PC-9 (cell line): ENCODE results near the gene CARD11. TPM values are rescaled to one million over a fixed set of nuclear protein-coding genes. Genes with fewer than 3 reads are reported as not detected.

Experiments used
- BruUV-seq: library from RNA; stranded (reverse); fragments of 400-500 nt; replicated peaks from 2 replicates; lab custom pipeline; 2021; lab: Mats Ljungman, UMichigan
- CTCF ChIA-PET: fragments of 300-600 bp; sonication (Branson Sonifier 250); formaldehyde crosslinking; loops from one replicate; lab custom pipeline; 2022; ENCODE audit warnings: antibody characterized with exemption; lab: Charles Lee
- POLR2A ChIA-PET: fragments of 300-600 bp; sonication (Branson Sonifier 250); formaldehyde crosslinking; loops from one replicate; lab custom pipeline; 2022; ENCODE audit warnings: antibody characterized with exemption; ENCODE audit not compliant: unreplicated experiment; lab: Charles Lee
- DNase-seq, 2 experiments: peaks; one replicate each; pipeline versions ENCODE4 v3.0.0 to v3.0.0-alpha.2; 2015 to 2022; ENCODE audit warnings: mixed read lengths in 1 of 2
- H2AFZ ChIP-seq: fragments of 200-600 bp; sonication (generic); 2 replicates; pipeline ENCODE4 v1.8.1; 2017; ENCODE audit warnings: antibody characterized with exemption
- H3F3A ChIP-seq: fragments of 200-600 bp; sonication (generic); 2 replicates; pipeline ENCODE4 v1.8.1; 2017; ENCODE audit warnings: antibody characterized with exemption, mild to moderate bottlenecking, low read depth; ENCODE audit not compliant: insufficient read depth
- H3K27ac ChIP-seq: fragments of 200-600 bp; sonication (generic); 2 replicates; pipeline ENCODE4 v1.6.1; 2016; ENCODE audit warnings: mixed run types
- H3K27me3 ChIP-seq: fragments of 200-600 bp; sonication (generic); 2 replicates; pipeline ENCODE4 v1.6.1; 2016; ENCODE audit warnings: low read depth, mixed run types; ENCODE audit not compliant: insufficient read depth
- H3K36me3 ChIP-seq: fragments of 200-600 bp; sonication (generic); 2 replicates; pipeline ENCODE4 v1.6.1; 2016; ENCODE audit warnings: low read depth, mixed run types
- H3K4me1 ChIP-seq: fragments of 200-600 bp; sonication (generic); replicated peaks from 2 replicates; pipeline ENCODE4 v1.6.1; 2016; ENCODE audit warnings: mixed run types; ENCODE audit not compliant: insufficient read depth
- H3K4me2 ChIP-seq: fragments of 200-600 bp; sonication (generic); 2 replicates; pipeline ENCODE4 v1.6.1; 2017; ENCODE audit warnings: mixed run types
- H3K4me3 ChIP-seq: fragments of 200-600 bp; sonication (generic); 2 replicates; pipeline ENCODE4 v1.6.1; 2016; ENCODE audit warnings: mixed run types
- H3K79me2 ChIP-seq: fragments of 200-600 bp; sonication (generic); 2 replicates; pipeline ENCODE4 v1.6.1; 2017; ENCODE audit warnings: low read depth, mixed run types
- H3K9me2 ChIP-seq: fragments of 200-600 bp; sonication (generic); 2 replicates; pipeline ENCODE4 v1.8.1; 2017; ENCODE audit warnings: mild to moderate bottlenecking; ENCODE audit not compliant: insufficient read depth
- H3K9me3 ChIP-seq: fragments of 200-600 bp; sonication (generic); 2 replicates; pipeline ENCODE4 v1.8.1; 2016; ENCODE audit warnings: low read depth; ENCODE audit not compliant: insufficient read depth
- H4K20me1 ChIP-seq: fragments of 200-600 bp; sonication (generic); 2 replicates; pipeline ENCODE4 v1.8.1; 2017; ENCODE audit not compliant: insufficient read depth
- CTCF ChIP-seq: fragments of 200-600 bp; sonication (generic); conservative IDR thresholded peaks from 2 replicates; pipeline ENCODE4 v1.6.1; 2017; ENCODE audit warnings: mixed run types, antibody characterized with exemption, mild to moderate bottlenecking, moderate library complexity
- EZH2 ChIP-seq: fragments of 200-600 bp; sonication (generic); IDR thresholded peaks from 2 replicates; pipeline ENCODE4 v1.8.0; 2017; ENCODE audit warnings: antibody characterized with exemption, low read depth
- intact Hi-C: fragments of 100-400 bp; cut with micrococcal nuclease; formaldehyde crosslinking; loops from one replicate; pipeline ENCODE4 v1.10.0; 2022; ENCODE audit not compliant: unreplicated experiment
- total RNA-seq: library from RNA; stranded (reverse); gene quantifications from 2 replicates; pipeline ENCODE4 v1.2.3, GENCODE V29; 2021

Gene CARD11
- total RNA-seq, 1 experiment from 2014 or later = 62.6 TPM

GRCh38 chr7:2928256-2928612 lies 115.4 kb downstream of the CARD11 start:
- intact Hi-C loops = no loop called here
- CTCF ChIA-PET = interaction anchor here (0.7 kb wide), 1 partner anchor 272 kb away, joined by 5 read pairs; no protein-coding TSS in a partner anchor
- TF ChIP-seq CTCF (no peak), EZH2 (no peak)

GRCh38 chr7:2927592-2927991 lies 116.1 kb downstream of the CARD11 start:
- CTCF ChIA-PET = interaction anchor here (0.7 kb wide), 2 partner anchors 69 to 273 kb away, joined by 5 to 7 read pairs; no protein-coding TSS in a partner anchor

More at GRCh38 chr7:2928256-2928612, 115.4 kb downstream of the CARD11 start:
- H3K27ac ChIP-seq = no peak overlapping the region
- no peaks in the 10 kb centered on the region for H3K9me2 ChIP-seq
- no TSS peak for BruUV-seq
- no peaks in the 10 kb centered on the region for H3K79me2 ChIP-seq
- no peak overlapping the region for H3K4me2 ChIP-seq
- peaks cover under 1% of the 10 kb centered on the region; the same call in 1 of the 2 replicates for H3K4me1 ChIP-seq
- H4K20me1 ChIP-seq = no peaks in the 10 kb centered on the region
- DNase-seq = no peak
- H3K36me3 ChIP-seq = peaks cover 7% of the 10 kb centered on the region; the same call in 1 of the 2 replicates
- no peak overlapping the region for H3K4me3 ChIP-seq
- no peaks in the 10 kb centered on the region; the same call in 1 of the 2 replicates for H3F3A ChIP-seq
- POLR2A ChIA-PET = no interaction called here
- H2AFZ ChIP-seq = no peak overlapping the region
- no peaks in the 10 kb centered on the region for H3K27me3 ChIP-seq
- H3K9me3 ChIP-seq = no peaks in the 10 kb centered on the region

GRCh38 chr7:2926896-2927405 lies 116.7 kb downstream of the CARD11 start:
- intact Hi-C loops = no loop called here
- POLR2A ChIA-PET = no interaction called here
- CTCF ChIA-PET = interaction anchor here (0.7 kb wide), 1 partner anchor 69 kb away, joined by 7 read pairs; no protein-coding TSS in a partner anchor
- BruUV-seq = no TSS peak
- Histone ChIP-seq H3K27ac (no peak overlapping the region), H3K36me3 (peaks cover 5% of the 10 kb centered on the region; the same call in 1 of the 2 replicates), H3K4me2 (no peak overlapping the region), H2AFZ (no peak overlapping the region), H3K9me2 (no peaks in the 10 kb centered on the region), H3K4me3 (no peak overlapping the region), H3K4me1 (no peaks in the 10 kb centered on the region), H3K27me3 (no peaks in the 10 kb centered on the region), H3K79me2 (no peaks in the 10 kb centered on the region), H4K20me1 (no peaks in the 10 kb centered on the region), H3K9me3 (no peaks in the 10 kb centered on the region), H3F3A (no peaks in the 10 kb centered on the region)
- no peak for DNase-seq
- TF ChIP-seq EZH2 (no peak), CTCF (no peak)

More at GRCh38 chr7:2927592-2927991, 116.1 kb downstream of the CARD11 start:
- H3K36me3 ChIP-seq = peaks cover 7% of the 10 kb centered on the region; the same call in 1 of the 2 replicates
- H3K4me2 ChIP-seq = no peak overlapping the region
- H4K20me1 ChIP-seq = no peaks in the 10 kb centered on the region
- no peak overlapping the region for H3K4me3 ChIP-seq
- POLR2A ChIA-PET = interaction anchor here (0.6 kb wide), 1 partner anchor 741 kb away, joined by 4 read pairs; no protein-coding TSS in a partner anchor
- no peak overlapping the region for H3K27ac ChIP-seq
- no peaks in the 10 kb centered on the region for H3K9me2 ChIP-seq
- H2AFZ ChIP-seq = no peak overlapping the region
- no peak for TF ChIP-seq EZH2
- no peaks in the 10 kb centered on the region for H3K4me1 ChIP-seq
- no peaks in the 10 kb centered on the region for H3K79me2 ChIP-seq
- no peaks in the 10 kb centered on the region for H3F3A ChIP-seq
- no TSS peak for BruUV-seq
- H3K27me3 ChIP-seq = no peaks in the 10 kb centered on the region
- H3K9me3 ChIP-seq = no peaks in the 10 kb centered on the region
- DNase-seq = no peak
- intact Hi-C loops = no loop called here
